Prostate gland (tissue), 2 donors: ENCODE data around the gene UBE2J1. TPM values are rescaled to one million over a fixed set of nuclear protein-coding genes. Genes with fewer than 3 reads are reported as not detected.
"Not testable (repeated sequence)": the region's sequence is repeated elsewhere in the genome, so short reads cannot be mapped to it uniquely, and the experiment has no call there.

Experiments
- DNase-seq: peaks from one replicate; pipeline ENCODE4 v3.0.0-alpha.2; 2019; ENCODE audit warnings: low spot score
- H3K27ac ChIP-seq, 2 donors: fragments of 200-600 bp; sonication (generic); 2 replicates each; pipeline ENCODE4 v1.5.1; 2017 to 2019
- H3K27me3 ChIP-seq: fragments of 200-600 bp; sonication (generic); replicated peaks from 2 replicates; pipeline ENCODE4 v1.5.1; 2019; ENCODE audit not compliant: insufficient read depth
- H3K36me3 ChIP-seq, 2 donors: fragments of 200-600 bp; sonication (generic); 1 replicate in 1 of 2; 2 replicates in 1 of 2; pipeline versions ENCODE4 v1.5.1 to v1.8.1; 2017 to 2019
- H3K4me1 ChIP-seq: fragments of 200-600 bp; sonication (generic); replicated peaks from 2 replicates; pipeline ENCODE4 v1.5.1; 2019
- H3K4me3 ChIP-seq, 2 donors: fragments of 200-600 bp; sonication (generic); 2 replicates each; pipeline ENCODE4 v1.5.1; 2017 to 2019
- H3K9me3 ChIP-seq: fragments of 200-600 bp; sonication (generic); 2 replicates; pipeline ENCODE4 v1.5.1; 2017
- CTCF ChIP-seq, 4 experiments: fragments of 200-600 bp in 2 of 4; fragments of 450-650 bp in 2 of 4; sonication (generic) in 2 of 4; IDR thresholded peaks; 1 replicate in 3 of 4; 2 replicates in 1 of 4; pipeline ENCODE4 v1.5.1; 2016 to 2019; ENCODE audit warnings: antibody characterized with exemption in 4 of 4, mild to moderate bottlenecking in 2 of 4, moderate library complexity in 2 of 4
- POLR2A ChIP-seq: fragments of 450-650 bp; IDR thresholded peaks from one replicate; pipeline ENCODE4 v1.6.1; 2016; ENCODE audit warnings: antibody characterized with exemption, mild to moderate bottlenecking
- POLR2AphosphoS5 ChIP-seq: sonication (generic); formaldehyde crosslinking; IDR thresholded peaks from one replicate; pipeline ENCODE4 v1.6.1; 2017; ENCODE audit warnings: antibody characterized with exemption
- WGBS: methylation state at CpG from one replicate; pipeline ENCODE4 v1.1.5; 2018; 5-methylcytosine and 5-hydroxymethylcytosine counted together
- intact Hi-C: fragments of 100-400 bp; cut with DNase I; formaldehyde crosslinking; loops from one replicate; pipeline ENCODE4 v1.14.2; 2022
- total RNA-seq, 2 donors: library from RNA; depleted of rRNA; stranded (reverse); fragments of >200 nt; gene quantifications; one replicate each; pipeline ENCODE4 v1.1.0, GENCODE V29; 2016

Gene UBE2J1
- 10 to 100 TPM; 31.7 to 98.4 TPM for total RNA-seq

DNA sequence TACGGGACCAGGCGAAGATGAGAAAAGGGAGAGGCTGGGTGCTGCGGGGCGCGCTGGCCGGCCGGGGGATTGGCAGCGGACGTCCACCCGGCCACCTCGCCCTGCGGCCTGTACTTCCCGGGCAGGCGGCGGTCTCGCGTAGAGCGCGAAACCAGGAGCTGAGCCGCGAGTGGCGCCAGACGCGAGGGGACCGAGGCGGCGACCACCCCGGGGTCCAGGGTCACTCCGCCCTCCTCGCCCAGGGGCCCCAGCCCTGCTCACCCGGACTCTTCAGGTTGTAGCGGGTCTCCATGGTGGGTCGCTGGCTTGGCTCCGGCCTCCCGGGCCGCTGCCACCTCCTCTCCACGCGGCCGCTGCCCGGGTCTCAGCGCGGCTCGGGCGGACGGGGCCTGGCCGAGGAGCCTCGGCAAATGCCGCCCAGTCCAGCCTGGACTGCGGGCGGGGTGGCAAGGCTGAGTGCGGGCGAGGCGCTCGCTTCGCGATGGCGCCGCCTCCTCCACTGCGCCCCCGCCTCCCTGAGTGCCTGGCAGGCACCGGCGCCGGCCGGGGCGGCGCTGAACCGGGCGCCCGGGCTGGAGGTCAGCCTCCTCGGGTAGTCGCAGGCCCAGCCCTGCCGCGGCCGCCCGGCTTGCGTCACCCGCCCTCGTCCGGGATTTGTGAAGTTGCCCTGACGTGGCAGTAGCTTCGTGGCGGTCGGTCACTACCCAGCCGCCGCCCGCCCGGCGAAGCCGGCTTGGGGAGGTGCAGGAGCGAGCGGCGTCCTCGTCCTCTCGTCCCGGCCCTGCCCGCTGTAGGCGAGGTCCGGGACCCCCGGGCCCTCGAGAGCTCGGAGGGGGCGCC, at the start of gene UBE2J1:
Gene UBE2J1, minus strand, starts transcription at position 445 of the 840 bp plus-strand sequence. Its CDS starts 153 bp downstream, at position 292.
- TF ChIP-seq POLR2AphosphoS5 (peak; percentile 48), POLR2A (peak; percentile 93), CTCF (IDR thresholded peaks at IDR 0.05) (no peak)
- no peaks in the 10 kb centered on the region for H3K27me3 ChIP-seq
- H3K36me3 ChIP-seq = no peaks in the 10 kb centered on the region
- WGBS = under 1% methylated on average over 65 of the region's 102 CpGs
- H3K9me3 ChIP-seq = no peaks in the 10 kb centered on the region
- H3K27ac ChIP-seq = peak within 1 kb of the TSS; percentile 96 to 98
- H3K4me1 ChIP-seq = no peaks in the 10 kb centered on the region
- peak; percentile 88 for DNase-seq
- intact Hi-C loops = loop anchor here (2.0 to 5.0 kb wide), 3 partner anchors 206 to 365 kb away; partner anchors contain the start of genes PM20D2 and PNRC1
- H3K4me3 ChIP-seq = peak within 1 kb of the TSS; percentile 84 to 91

- no peak for DNase-seq
- H3K36me3 ChIP-seq = no peaks in the 10 kb centered on the region
- H3K9me3 ChIP-seq = no peaks in the 10 kb centered on the region
- no peak overlapping the region for H3K27ac ChIP-seq
- H3K4me1 ChIP-seq = no peaks in the 10 kb centered on the region
- TF ChIP-seq POLR2A = no peak
- no peak for TF ChIP-seq POLR2AphosphoS5
- TF ChIP-seq CTCF (IDR thresholded peaks at IDR 0.05) = no peak
- intact Hi-C loops = no loop called here
- H3K27me3 ChIP-seq = no peaks in the 10 kb centered on the region
- 68% methylated on average over 6 of the region's 6 CpGs for WGBS
- H3K4me3 ChIP-seq = no peak overlapping the region
Measured at GRCh38 chr6:89400912-89401399, 48.4 kb upstream of the UBE2J1 start.

DNA sequence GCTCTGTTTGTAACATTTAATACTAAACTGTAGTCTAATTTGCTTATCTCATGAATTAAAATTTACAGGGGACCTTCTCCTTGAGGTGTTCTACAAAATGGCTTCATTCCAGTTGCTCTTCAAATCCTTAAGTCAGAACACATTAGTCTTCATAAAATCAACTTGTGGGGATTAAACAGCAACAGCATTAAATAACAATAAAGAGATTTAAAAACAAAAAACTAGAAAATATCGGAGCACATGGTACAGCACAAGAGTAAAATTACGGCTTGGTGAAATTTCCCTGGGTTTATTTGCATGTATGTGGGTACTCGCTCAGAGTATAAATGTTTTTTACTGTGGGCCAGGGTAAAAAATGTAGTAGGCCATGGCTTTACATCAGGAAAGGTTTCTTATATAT, 47.5 kb upstream of the UBE2J1 start:
- Histone ChIP-seq H3K36me3 (no peaks in the 10 kb centered on the region), H3K27ac (no peak overlapping the region), H3K27me3 (no peaks in the 10 kb centered on the region), H3K4me1 (no peaks in the 10 kb centered on the region), H3K4me3 (no peak overlapping the region), H3K9me3 (no peaks in the 10 kb centered on the region)
- no peak for DNase-seq
- TF ChIP-seq CTCF (IDR thresholded peaks at IDR 0.05) (no peak), POLR2AphosphoS5 (no peak), POLR2A (no peak)
- WGBS = 94% methylated on average over 3 of the region's 3 CpGs
- intact Hi-C loops = no loop called here

DNA sequence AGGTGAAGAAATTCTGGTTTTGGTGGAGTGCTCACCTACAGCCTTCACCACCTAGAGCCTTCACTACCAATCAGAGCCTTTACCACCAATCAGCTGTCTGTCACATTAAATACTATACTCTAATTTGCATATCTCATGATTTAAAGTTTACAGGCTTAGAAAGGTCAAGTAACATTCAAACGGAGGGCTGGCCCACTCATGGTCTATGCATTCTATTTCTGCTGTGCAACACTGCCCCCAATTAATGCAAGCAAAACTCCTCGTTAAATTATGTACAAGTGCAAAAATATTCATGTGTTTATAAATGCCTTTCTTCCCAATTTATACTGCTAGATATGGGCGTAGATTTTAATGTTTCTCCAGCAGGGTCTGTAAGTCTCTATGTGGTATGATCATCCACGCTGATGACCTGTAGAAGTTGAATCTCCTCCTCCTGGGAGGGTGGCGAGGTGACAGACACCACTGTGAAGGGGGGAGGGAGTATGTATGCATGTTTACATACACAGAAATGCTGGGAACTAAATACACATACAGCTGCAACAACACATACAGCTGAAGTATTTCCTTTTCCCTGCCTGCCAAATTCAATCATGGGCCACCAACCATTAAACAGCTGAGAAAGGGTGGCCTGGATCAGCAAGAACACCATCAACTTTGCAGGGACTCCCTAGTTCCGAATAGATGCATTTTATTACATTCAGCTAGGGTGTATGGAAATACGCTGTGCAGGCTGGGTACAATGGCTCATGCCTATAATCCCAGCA, 46.4 kb upstream of the UBE2J1 start:
- no peak for DNase-seq
- no peak overlapping the region for H3K4me3 ChIP-seq
- TF ChIP-seq POLR2A (no peak), CTCF (IDR thresholded peaks at IDR 0.05) (no peak)
- intact Hi-C loops = no loop called here
- no peaks in the 10 kb centered on the region for H3K4me1 ChIP-seq
- no peaks in the 10 kb centered on the region for H3K36me3 ChIP-seq
- H3K9me3 ChIP-seq = no peaks in the 10 kb centered on the region
- no peaks in the 10 kb centered on the region for H3K27me3 ChIP-seq
- 87% methylated on average over 7 of the region's 7 CpGs for WGBS
- no peak overlapping the region for H3K27ac ChIP-seq

- H3K27ac ChIP-seq, H3K9me3 ChIP-seq, H3K27me3 ChIP-seq, H3K36me3 ChIP-seq, DNase-seq, H3K4me3 ChIP-seq, intact Hi-C loops, H3K4me1 ChIP-seq: not testable (repeated sequence)
- WGBS = 86% methylated on average over 4 of the region's 4 CpGs
Measured at GRCh38 chr6:89397884-89398283, 45.4 kb upstream of the UBE2J1 start.
